A549 treated with GW870086 at 1 μM for 4 hours (cell line): ENCODE measurements around the gene TEX14. TPM values are rescaled to one million over a fixed set of nuclear protein-coding genes. Genes with fewer than 3 reads are reported as not detected.

Experiments
- total RNA-seq: library from RNA; stranded (reverse); fragments of 200-300 nt; extraction: Qiagen RNA extraction; gene quantifications from 5 replicates; pipeline ENCODE4 v1.2.3, GENCODE V29; 2022; ENCODE audit warnings: low read depth

Gene TEX14, protein sequence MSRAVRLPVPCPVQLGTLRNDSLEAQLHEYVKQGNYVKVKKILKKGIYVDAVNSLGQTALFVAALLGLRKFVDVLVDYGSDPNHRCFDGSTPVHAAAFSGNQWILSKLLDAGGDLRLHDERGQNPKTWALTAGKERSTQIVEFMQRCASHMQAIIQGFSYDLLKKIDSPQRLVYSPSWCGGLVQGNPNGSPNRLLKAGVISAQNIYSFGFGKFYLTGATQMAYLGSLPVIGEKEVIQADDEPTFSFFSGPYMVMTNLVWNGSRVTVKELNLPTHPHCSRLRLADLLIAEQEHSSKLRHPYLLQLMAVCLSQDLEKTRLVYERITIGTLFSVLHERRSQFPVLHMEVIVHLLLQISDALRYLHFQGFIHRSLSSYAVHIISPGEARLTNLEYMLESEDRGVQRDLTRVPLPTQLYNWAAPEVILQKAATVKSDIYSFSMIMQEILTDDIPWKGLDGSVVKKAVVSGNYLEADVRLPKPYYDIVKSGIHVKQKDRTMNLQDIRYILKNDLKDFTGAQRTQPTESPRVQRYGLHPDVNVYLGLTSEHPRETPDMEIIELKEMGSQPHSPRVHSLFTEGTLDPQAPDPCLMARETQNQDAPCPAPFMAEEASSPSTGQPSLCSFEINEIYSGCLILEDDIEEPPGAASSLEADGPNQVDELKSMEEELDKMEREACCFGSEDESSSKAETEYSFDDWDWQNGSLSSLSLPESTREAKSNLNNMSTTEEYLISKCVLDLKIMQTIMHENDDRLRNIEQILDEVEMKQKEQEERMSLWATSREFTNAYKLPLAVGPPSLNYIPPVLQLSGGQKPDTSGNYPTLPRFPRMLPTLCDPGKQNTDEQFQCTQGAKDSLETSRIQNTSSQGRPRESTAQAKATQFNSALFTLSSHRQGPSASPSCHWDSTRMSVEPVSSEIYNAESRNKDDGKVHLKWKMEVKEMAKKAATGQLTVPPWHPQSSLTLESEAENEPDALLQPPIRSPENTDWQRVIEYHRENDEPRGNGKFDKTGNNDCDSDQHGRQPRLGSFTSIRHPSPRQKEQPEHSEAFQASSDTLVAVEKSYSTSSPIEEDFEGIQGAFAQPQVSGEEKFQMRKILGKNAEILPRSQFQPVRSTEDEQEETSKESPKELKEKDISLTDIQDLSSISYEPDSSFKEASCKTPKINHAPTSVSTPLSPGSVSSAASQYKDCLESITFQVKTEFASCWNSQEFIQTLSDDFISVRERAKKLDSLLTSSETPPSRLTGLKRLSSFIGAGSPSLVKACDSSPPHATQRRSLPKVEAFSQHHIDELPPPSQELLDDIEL (N-terminal part only)
- total RNA-seq = 0.12 to 0.47 TPM (median 0.29 TPM) in 5 replicates

GRCh38 chr17:58691701-58692238 lies at the start of gene TEX14:
Gene TEX14, minus strand, starts transcription at chr17:58692045. Its CDS starts 40,044 bp downstream, at chr17:58652001.

DNA sequence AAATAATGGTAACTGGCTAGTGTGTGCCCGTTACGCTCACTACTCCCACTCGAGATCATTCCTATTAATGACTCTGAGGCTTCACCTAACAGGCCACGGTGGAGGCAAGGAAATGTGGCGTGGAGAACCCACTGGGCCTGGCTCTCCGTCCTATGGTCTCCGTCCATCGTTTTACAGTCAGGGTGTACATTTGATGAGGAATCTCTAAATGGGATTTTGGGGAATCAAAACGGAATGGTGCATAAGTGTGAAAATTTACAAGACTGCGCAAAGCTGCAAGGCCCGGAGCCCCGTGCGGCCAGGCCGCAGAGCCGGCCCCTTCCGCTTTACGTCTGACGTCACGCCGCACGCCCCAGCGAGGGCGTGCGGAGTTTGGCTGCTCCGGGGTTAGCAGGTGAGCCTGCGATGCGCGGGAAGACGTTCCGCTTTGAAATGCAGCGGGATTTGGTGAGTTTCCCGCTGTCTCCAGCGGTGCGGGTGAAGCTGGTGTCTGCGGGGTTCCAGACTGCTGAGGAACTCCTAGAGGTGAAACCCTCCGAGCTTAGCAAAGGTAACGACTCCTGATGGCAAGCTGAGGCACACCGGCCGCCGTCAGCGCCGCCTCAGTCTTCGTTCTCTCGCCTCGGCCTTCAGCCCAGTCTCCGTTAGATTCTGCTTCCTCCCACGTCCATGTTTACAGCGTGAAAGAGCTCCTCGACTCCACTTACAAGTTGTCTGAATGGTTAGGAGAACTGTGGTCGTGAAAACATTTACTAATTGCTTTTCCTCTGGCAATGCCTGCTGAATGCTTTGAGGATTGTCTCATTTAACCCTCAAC lies 602 bp upstream of the TEX14 start, which contains the start of gene RAD51C:
TSS of gene RAD51C (plus strand) at position 364 of the 817 bp plus-strand sequence. CDS start at position 406, 42 bp downstream.

DNA sequence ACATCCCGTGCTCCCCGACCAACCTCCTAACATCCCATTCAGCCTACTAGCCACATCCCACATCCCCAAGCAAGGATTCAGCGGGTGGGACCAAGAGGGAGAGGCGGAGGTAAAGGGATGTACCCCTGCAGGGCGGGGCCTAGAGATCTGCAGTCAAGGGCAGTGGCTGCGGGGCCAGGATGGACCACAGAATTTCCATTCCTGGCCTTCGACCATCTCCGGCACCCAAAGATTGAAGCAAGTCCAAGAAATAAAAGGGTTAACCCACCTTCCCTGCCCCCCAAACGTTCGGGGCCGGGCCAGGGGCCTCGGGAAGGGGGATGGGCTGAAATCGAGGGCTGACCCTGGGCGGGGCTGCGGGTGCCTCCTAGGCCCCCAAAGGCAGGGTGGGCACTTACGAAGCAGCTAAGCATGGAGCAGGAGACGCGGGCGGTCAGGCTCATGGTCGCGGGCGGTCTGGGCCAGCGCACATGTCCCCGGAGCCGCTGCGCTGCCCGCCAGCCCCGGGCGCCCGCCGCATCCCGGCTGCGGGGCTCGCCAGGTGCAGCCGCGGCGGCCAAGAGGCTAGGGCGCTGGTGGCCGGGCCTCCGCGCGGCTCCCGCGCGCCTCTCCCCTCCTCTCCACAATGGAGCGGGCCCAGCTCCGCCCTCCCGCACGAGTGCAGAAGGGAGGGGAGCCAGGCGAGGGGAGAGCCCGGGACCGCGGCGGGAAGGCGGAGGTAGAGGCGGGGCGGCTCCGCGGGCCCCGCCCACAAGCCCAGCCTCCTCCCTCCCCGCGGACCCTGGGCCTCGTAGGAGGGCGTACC lies 177.7 kb downstream of the TEX14 start, which contains the start of gene MTMR4:
TSS of gene MTMR4 (minus strand) at position 674 of the 805 bp plus-strand sequence. CDS start at position 443, 231 bp downstream.

Other genes starting within 250 kb of the TEX14 start
- not detected in 5 replicates for gene HSF5, start 203.6 kb downstream of the TEX14 start, total RNA-seq
- 6.2 to 10.1 TPM (median 8.3 TPM) in 5 replicates for gene MTMR4, start 177.4 kb downstream of the TEX14 start, total RNA-seq
- 52.1 to 62.1 TPM (median 57.3 TPM) in 5 replicates for gene RAD51C, start 557 bp upstream of the TEX14 start, total RNA-seq
- gene PPM1E, start 63.8 kb upstream of the TEX14 start, total RNA-seq = 0.03 to 0.10 TPM (median 0.05 TPM) in 4 of 5 replicates, not detected in the other